Heart right ventricle (tissue), 16 donors: Measurements from ENCODE around the gene PSMD11. TPM values are rescaled to one million over a fixed set of nuclear protein-coding genes. Genes with fewer than 3 reads are reported as not detected.

Experiments
- ATAC-seq, 8 donors: fragments of 200-7000 bp; cut with Tn5 transposase; one replicate each; pipeline ENCODE4 v1.9.1; 2020; ENCODE audit warnings: mild to moderate bottlenecking in 8 of 8, moderate library complexity in 8 of 8, moderate number of reproducible peaks in 1 of 8
- DNase-seq, 2 donors: peaks; one replicate each; pipeline ENCODE4 v3.0.0-alpha.2; 2020
- H3K27ac ChIP-seq, 10 donors: fragments of 200-600 bp; sonication (generic) in 2 of 10; one replicate each; pipeline versions ENCODE4 v1.5.0 to v1.8.0; 2020 to 2022; ENCODE audit warnings: mild to moderate bottlenecking in 3 of 10
- H3K27me3 ChIP-seq, 7 donors: fragments of 200-600 bp; one replicate each; pipeline ENCODE4 v1.8.0; 2021 to 2022; ENCODE audit warnings: mild to moderate bottlenecking in 2 of 7
- H3K36me3 ChIP-seq, 9 donors: fragments of 200-600 bp; sonication (generic) in 1 of 9; one replicate each; pipeline versions ENCODE4 v1.5.0 to v1.8.0; 2020 to 2022; ENCODE audit warnings: mild to moderate bottlenecking in 2 of 9
- H3K4me1 ChIP-seq, 9 donors: fragments of 200-600 bp; sonication (generic) in 1 of 9; one replicate each; pipeline versions ENCODE4 v1.5.0 to v1.8.0; 2020 to 2022; ENCODE audit warnings: mild to moderate bottlenecking in 4 of 9
- H3K4me3 ChIP-seq, 10 donors: fragments of 200-600 bp; sonication (generic) in 2 of 10; one replicate each; pipeline versions ENCODE4 v1.5.0 to v1.8.0; 2020 to 2022; ENCODE audit warnings: mild to moderate bottlenecking in 7 of 10, moderate library complexity in 2 of 10
- H3K9me3 ChIP-seq, 11 donors: fragments of 200-600 bp in 10 of 11; sonication (generic) in 2 of 11; one replicate each; pipeline versions ENCODE4 v1.5.0 to v1.8.0; 2013 to 2022; ENCODE audit warnings: mild to moderate bottlenecking in 2 of 11, control low read depth in 1 of 11, moderate library complexity in 1 of 11
- CTCF ChIP-seq, 9 donors: fragments of 200-600 bp; sonication (generic) in 2 of 9; IDR thresholded peaks; one replicate each; pipeline versions ENCODE4 v1.5.0 to v1.8.0; 2021 to 2022; ENCODE audit warnings: antibody characterized with exemption in 9 of 9, mild to moderate bottlenecking in 5 of 9, moderate library complexity in 1 of 9
- WGBS, 2 donors: extraction: QIAGEN DNeasy Blood & Tissue Kit; methylation state at CpG; one replicate each; pipeline ENCODE4 v1.1.7; 2013; ENCODE audit warnings: inconsistent platforms in 1 of 2; 5-methylcytosine and 5-hydroxymethylcytosine counted together
- intact Hi-C, 10 donors: fragments of 100-400 bp; cut with DNase I; formaldehyde crosslinking; loops; one replicate each; pipeline versions ENCODE4 v1.11.1 to v1.14.2; 2022
- polyA plus RNA-seq, 2 donors: library from polyadenylated mRNA; stranded (reverse); fragments of 200-250 nt; gene quantifications; one replicate each; pipeline ENCODE4 v1.2.3, GENCODE V29; 2013
- total RNA-seq, 10 donors: library from RNA; stranded (reverse); fragmentation: NEBNext Ultra II Directional in 3 of 10; extraction: Animal tissue kit (Norgen Biotek cat#: 25700) in 3 of 10; gene quantifications; one replicate each; pipeline versions ENCODE4 v1.2.1 to v1.2.4, GENCODE V29; 2021 to 2023
- donor health status: Arrhythmogenic right ventricular cardiomyopathy.
- donor health status: ischemic (EF 13 %, LVEDD 7.1; RV severe dilation, severe dysfunction).
- donor health status: healthy with polysubstance abuse.
- donor health status: DM: no; HTN: yes; CAD: no.
- donor health status: DM: no; HTN: no; CAD: no.
- donor health status: ischemic (EF 25% LVEDD 6.9; RV normal size, moderate dysfunction).
- donor health status: ischemic (EF 25% LVEDD 5.7; RV mildly dilated, moderate dysfunction).
- donor health status: healthy.
- donor health status: DM: yes; HTN: yes; CAD: no.
- donor health status: Ischemic cardiomyopathy.
- donor health status: ischemic (EF 35%, LVEDD 5.7; RV mildly dilated, moderate dysfunction).
- donor health status: nonischemic (EF 11% LVEDD 7.7; RV severe dilation, severe dysfunction).
- donor health status: DM: yes; HTN: yes; CAD: no.
- donor health status: PGD.
- donor health status: ischemic (EF 29% LVEDD 5.4; RV normal size, mild dysfunction).
- donor health status: nonischemic (EF 23%, LVEDD 6.1; RV moderate dilation, normal function).

PSMD11 gene
- total and polyA plus RNA-seq, 12 donors = 41.9 to 102 (median 83.6) TPM

DNA sequence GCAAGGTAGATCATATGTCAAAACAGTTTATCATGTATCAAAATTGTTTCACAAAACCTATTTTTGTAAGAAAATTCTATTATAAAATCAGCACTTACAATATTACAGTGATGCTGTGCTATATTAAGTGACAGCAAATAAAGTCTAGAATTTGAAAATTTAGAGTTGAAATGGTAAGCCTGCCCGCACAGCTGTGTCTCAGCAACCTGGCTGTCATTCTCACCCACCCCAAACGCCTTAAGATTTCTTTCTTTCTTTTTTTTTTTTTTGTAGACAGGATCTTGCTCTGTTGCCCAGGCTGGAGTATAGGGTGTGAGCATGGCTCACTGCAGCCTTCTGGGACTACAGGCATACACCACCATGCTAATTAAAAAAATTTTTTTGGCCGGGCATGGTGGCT, 69.3 kb downstream of the PSMD11 start:
- Histone ChIP-seq H3K4me1 (peaks cover 0 to 26% (median 13%) of the 10 kb centered on the region in 9 donors), H3K36me3 (peaks cover 0 to 5% (median 0%) of the 10 kb centered on the region in 9 donors), H3K4me3 (no peak overlapping the region), H3K27me3 (peaks cover 0 to 6% (median 0%) of the 10 kb centered on the region in 7 donors), H3K27ac (no peak overlapping the region), H3K9me3 (no peaks in the 10 kb centered on the region)
- DNase-seq = no peak
- ATAC-seq = no peak
- no peak for TF ChIP-seq CTCF (IDR thresholded peaks at IDR 0.05)
- WGBS, 2 donors = 92 to 94% methylated on average over 3 of the region's 3 CpGs
- intact Hi-C loops = no loop called here

DNA sequence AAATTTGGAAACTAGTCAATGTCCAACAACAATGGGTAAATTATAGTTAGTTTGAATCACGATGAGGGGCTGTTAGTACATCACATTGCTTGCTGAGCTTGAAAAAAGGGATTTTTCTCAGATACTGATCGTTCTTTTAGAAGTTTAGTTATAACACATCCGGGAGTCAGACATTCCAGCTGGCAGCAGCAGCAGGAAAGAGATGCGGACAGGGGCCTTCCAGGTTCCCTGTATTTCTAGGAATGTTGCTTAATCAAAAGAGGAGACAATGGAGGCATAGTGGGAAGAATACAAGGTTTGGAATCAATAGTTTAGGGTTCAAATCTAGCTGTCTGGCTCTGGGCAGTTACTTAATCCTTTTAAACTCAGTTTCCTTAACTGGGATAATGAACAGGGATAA, 70.3 kb downstream of the PSMD11 start:
- H3K27ac ChIP-seq = no peak overlapping the region
- peaks cover 0 to 33% (median 19%) of the 10 kb centered on the region in 9 donors for H3K4me1 ChIP-seq
- intact Hi-C loops = no loop called here
- no peak for DNase-seq
- no peak for ATAC-seq
- no peak overlapping the region for H3K4me3 ChIP-seq
- peaks cover 0 to 5% (median 0%) of the 10 kb centered on the region in 9 donors for H3K36me3 ChIP-seq
- H3K27me3 ChIP-seq = peaks cover 0 to 16% (median 0%) of the 10 kb centered on the region in 7 donors
- 52 to 61% methylated on average over 4 of the region's 4 CpGs for WGBS, 2 donors
- H3K9me3 ChIP-seq = no peaks in the 10 kb centered on the region
- no peak for TF ChIP-seq CTCF (IDR thresholded peaks at IDR 0.05)

GRCh38 chr17:32515677-32516383, 71.5 kb downstream of the PSMD11 start:
- DNase-seq (no peak), ATAC-seq (peak in 4 of 8 donors; percentile 23 to 63 (median 31))
- intact Hi-C loops = no loop called here
- H3K9me3 ChIP-seq = no peaks in the 10 kb centered on the region
- peaks cover 0 to 5% (median 0%) of the 10 kb centered on the region in 9 donors for H3K36me3 ChIP-seq
- 91 to 94% methylated on average over 4 of the region's 4 CpGs for WGBS, 2 donors
- H3K4me3 ChIP-seq = no peak overlapping the region
- peak overlapping the region in 2 of 10 donors; percentile 43 to 52 for H3K27ac ChIP-seq
- peaks cover 0 to 29% (median 0%) of the 10 kb centered on the region in 7 donors for H3K27me3 ChIP-seq
- H3K4me1 ChIP-seq = peaks cover 8 to 45% (median 24%) of the 10 kb centered on the region in 9 donors
- no peak for TF ChIP-seq CTCF (IDR thresholded peaks at IDR 0.05)

DNA sequence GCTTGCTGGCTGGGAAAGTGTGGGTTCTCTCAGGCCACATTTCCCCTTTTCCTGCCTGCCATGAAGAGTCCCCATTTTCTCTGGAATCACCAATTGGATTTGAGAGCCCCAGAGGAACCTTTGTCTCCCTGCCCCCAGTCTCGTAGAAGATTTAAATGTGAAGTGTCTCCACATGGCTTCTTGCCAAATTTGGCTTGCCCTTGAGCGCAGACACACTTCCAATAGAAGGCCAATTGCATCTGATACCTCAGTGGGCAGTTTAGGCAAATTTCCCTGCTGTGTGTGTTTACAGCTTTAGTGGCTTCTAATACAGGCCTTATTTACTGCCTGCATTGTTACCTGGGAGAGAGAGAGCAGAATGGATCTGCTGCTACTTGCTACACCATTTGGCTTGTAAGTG, 72.1 kb downstream of the PSMD11 start:
- ATAC-seq (no peak), DNase-seq (no peak)
- no peak overlapping the region for H3K4me3 ChIP-seq
- peaks cover 0 to 5% (median 0%) of the 10 kb centered on the region in 9 donors for H3K36me3 ChIP-seq
- no peak for TF ChIP-seq CTCF (IDR thresholded peaks at IDR 0.05)
- H3K4me1 ChIP-seq = peaks cover 8 to 47% (median 24%) of the 10 kb centered on the region in 9 donors
- intact Hi-C loops = no loop called here
- no peaks in the 10 kb centered on the region for H3K9me3 ChIP-seq
- peak overlapping the region in 2 of 10 donors; percentile 43 to 52 for H3K27ac ChIP-seq
- 13 to 22% methylated on average over 2 of the region's 2 CpGs for WGBS, 2 donors
- H3K27me3 ChIP-seq = peaks cover 0 to 31% (median 0%) of the 10 kb centered on the region in 7 donors
